HepG2 (cell line): ENCODE results near the gene CLDN7. TPM values are rescaled to one million over a fixed set of nuclear protein-coding genes. Genes with fewer than 3 reads are reported as not detected.

Experiments
- ARID4A ChIP-seq: sonication (generic); formaldehyde crosslinking; IDR thresholded peaks from 2 replicates; pipeline ENCODE4 v1.5.0; 2020; ENCODE audit warnings: mild to moderate bottlenecking, missing genetic modification reagents, borderline replicate concordance
- CCAR2 ChIP-seq: fragments of 200-400 bp; formaldehyde crosslinking; optimal IDR thresholded peaks from 2 replicates; pipeline ENCODE3; 2018; ENCODE audit warnings: low read depth, mild to moderate bottlenecking, low read length, moderate library complexity
- IKZF4 ChIP-seq: sonication (generic); formaldehyde crosslinking; IDR thresholded peaks from 2 replicates; pipeline ENCODE4 v1.5.1; 2020; ENCODE audit warnings: borderline replicate concordance, mild to moderate bottlenecking, low read depth, missing genetic modification reagents; ENCODE audit errors: not compliant biosample characterization
- ISX ChIP-seq: sonication (generic); formaldehyde crosslinking; conservative IDR thresholded peaks from 2 replicates; pipeline ENCODE4 v1.5.0; 2020; ENCODE audit warnings: missing genetic modification reagents
- PAXIP1 ChIP-seq: sonication (generic); formaldehyde crosslinking; conservative IDR thresholded peaks from 2 replicates; pipeline ENCODE4 v1.4.0; 2020; ENCODE audit warnings: mild to moderate bottlenecking, missing genetic modification reagents, moderate library complexity
- RELA ChIP-seq: sonication (generic); formaldehyde crosslinking; IDR thresholded peaks from 2 replicates; pipeline ENCODE4 v1.4.0; 2020; ENCODE audit warnings: missing genetic modification reagents
- RFXAP ChIP-seq: sonication (generic); formaldehyde crosslinking; IDR thresholded peaks from 2 replicates; pipeline ENCODE4 v1.4.0; 2020; ENCODE audit warnings: missing genetic modification reagents, borderline replicate concordance
- SOX6 ChIP-seq, 2 experiments: fragments of 450-650 bp in 1 of 2; sonication (generic) in 1 of 2; formaldehyde crosslinking in 1 of 2; IDR thresholded peaks; 2 replicates each; pipeline versions ENCODE4 v1.4.0 to v1.6.1; 2017 to 2020; ENCODE audit warnings: antibody characterized with exemption in 1 of 2, mild to moderate bottlenecking in 1 of 2, missing genetic modification reagents in 1 of 2
- SP1 ChIP-seq, 2 experiments: fragments of 450-650 bp in 1 of 2; sonication (generic) in 1 of 2; formaldehyde crosslinking in 1 of 2; IDR thresholded peaks; 2 replicates each; pipeline versions ENCODE4 v1.4.0 to v1.6.1; 2016 to 2020; ENCODE audit warnings: missing genetic modification reagents in 1 of 2
- SP2 ChIP-seq: sonication (generic); formaldehyde crosslinking; IDR thresholded peaks from 2 replicates; pipeline ENCODE4 v1.5.1; 2020; ENCODE audit warnings: mild to moderate bottlenecking, missing genetic modification reagents
- SRSF1 ChIP-seq: fragments of 200-400 bp; formaldehyde crosslinking; optimal IDR thresholded peaks from 2 replicates; pipeline ENCODE3; 2017; ENCODE audit warnings: mild to moderate bottlenecking, low read depth, low read length, moderate library complexity
- TP53 ChIP-seq: sonication (generic); formaldehyde crosslinking; conservative IDR thresholded peaks from 2 replicates; pipeline ENCODE4 v1.4.0; 2020; ENCODE audit warnings: missing genetic modification reagents
- YY1 ChIP-seq: IDR thresholded peaks from 2 replicates; pipeline ENCODE4 v1.6.1; 2011; ENCODE audit warnings: low read length, low read depth, moderate library complexity, mild to moderate bottlenecking; ENCODE audit not compliant: insufficient read depth, insufficient replicate concordance
- ZFP36 ChIP-seq: fragments of 150-350 bp; IDR thresholded peaks from 2 replicates; pipeline ENCODE4 v1.6.1; 2018; ENCODE audit warnings: borderline replicate concordance, low read length, low read depth; ENCODE audit not compliant: partially characterized antibody
- ZFP36L1 ChIP-seq: sonication (generic); formaldehyde crosslinking; IDR thresholded peaks from 2 replicates; pipeline ENCODE4 v1.8.0; 2022; ENCODE audit warnings: mild to moderate bottlenecking, missing genetic modification reagents, moderate library complexity
- ZNF17 ChIP-seq: sonication (generic); formaldehyde crosslinking; IDR thresholded peaks from 2 replicates; pipeline ENCODE4 v1.5.0; 2020; ENCODE audit warnings: mild to moderate bottlenecking, missing genetic modification reagents
- ZNF205 ChIP-seq: IDR thresholded peaks from 2 replicates; pipeline ENCODE4 v1.6.1; 2018; ENCODE audit warnings: missing biosample characterization, missing genetic modification reagents
- ZNF567 ChIP-seq: sonication (generic); formaldehyde crosslinking; IDR thresholded peaks from 2 replicates; pipeline ENCODE4 v1.8.1; 2023; ENCODE audit warnings: mild to moderate bottlenecking, missing genetic modification reagents, borderline replicate concordance
- ZNF777 ChIP-seq: sonication (generic); formaldehyde crosslinking; IDR thresholded peaks from 2 replicates; pipeline ENCODE4 v1.4.0; 2020; ENCODE audit warnings: missing genetic modification reagents
- ZSCAN31 ChIP-seq: sonication (generic); formaldehyde crosslinking; IDR thresholded peaks from 2 replicates; pipeline ENCODE4 v1.5.0; 2020; ENCODE audit warnings: low read depth, mild to moderate bottlenecking, missing genetic modification reagents
- polyA plus RNA-seq, 8 experiments: library from polyadenylated mRNA; depleted of rRNA in 3 of 8; stranded (reverse) in 7 of 8; unstranded in 1 of 8; fragments of >200 nt; fragmentation: Illumina TruSeq in 4 of 8; extraction: Trizol in 4 of 8; gene quantifications; 2 replicates each; pipeline versions ENCODE4 v1.2.1 to v1.2.3, GENCODE V29; 2011 to 2016; ENCODE audit warnings: low read depth in 4 of 8, missing spikeins in 1 of 8, mixed read lengths in 1 of 8; ENCODE audit not compliant: insufficient read depth in 1 of 8
- total RNA-seq, 5 experiments: library from RNA; depleted of rRNA; stranded (reverse); fragments of >200 nt; fragmentation: Illumina TruSeq; extraction: Trizol; gene quantifications; 2 replicates each; pipeline ENCODE4 v1.2.3, GENCODE V29; 2016; ENCODE audit warnings: low read depth in 1 of 5
- TF ChIP-seq, protein P1 (sequence below): sonication (generic); formaldehyde crosslinking; IDR thresholded peaks from 2 replicates; pipeline ENCODE4 v1.8.0; 2022; ENCODE audit warnings: missing genetic modification reagents, mild to moderate bottlenecking, borderline replicate concordance

The CLDN7 gene
- total and polyA plus RNA-seq, 2 of the 13 experiments (the other 11 are each of a cell fraction or from before 2014, with no cell fraction given) = not detected

DNA sequence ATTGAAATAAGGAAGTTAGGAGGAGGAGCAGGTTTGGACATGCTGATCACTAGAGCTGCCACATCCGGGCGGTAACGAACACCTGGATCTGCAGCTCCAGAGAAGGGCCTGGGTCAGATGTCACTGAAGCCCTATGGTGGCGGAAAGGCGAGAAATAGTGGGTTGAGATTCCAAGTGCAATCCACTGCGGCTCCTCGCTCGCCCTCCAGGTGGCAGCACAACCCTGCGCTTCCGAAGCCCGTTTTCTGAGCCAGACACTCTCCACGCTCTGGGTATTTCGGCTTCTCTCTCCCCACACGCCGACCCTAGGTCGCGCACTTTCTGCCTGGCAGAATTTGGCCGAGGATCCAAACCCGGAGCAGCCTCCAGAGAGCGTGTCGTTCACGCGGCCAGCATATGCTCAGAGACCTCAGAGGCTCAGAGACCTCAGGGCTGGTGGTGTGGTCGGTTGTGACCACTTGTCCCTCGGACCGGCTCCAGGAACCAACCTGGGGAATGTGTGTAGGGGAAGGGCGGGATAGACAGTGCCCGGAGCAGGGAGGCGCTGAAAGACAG lies 18.3 kb upstream of the CLDN7 start (continued):
- TF ChIP-seq SP1 (IDR thresholded peaks at IDR 0.05) = no peak
- TF ChIP-seq SP1 (CRISPR knock-in tag; IDR thresholded peaks at IDR 0.05) = peak; percentile 38; the same call in 1 of the 2 replicates
- TF ChIP-seq RFXAP (CRISPR knock-in tag) = no peak; the same call in 1 of the 2 replicates
- TF ChIP-seq ARID4A (CRISPR knock-in tag) = peak; percentile 57; the same call in 1 of the 2 replicates
- peak; percentile 9 for TF ChIP-seq SRSF1
- no peak for TF ChIP-seq ZNF567 (CRISPR knock-in tag)
- no peak for TF ChIP-seq SP2 (CRISPR knock-in tag)
- 0 out of 2 replicates have a peak, but pooled peaks have one; percentile 35 for TF ChIP-seq RELA (CRISPR knock-in tag)
- TF ChIP-seq SOX6 (IDR thresholded peaks at IDR 0.05) = no peak
- TF ChIP-seq SOX6 (CRISPR knock-in tag; IDR thresholded peaks at IDR 0.05) = peak; percentile 16; the same call in 1 of the 2 replicates
- no peak for TF ChIP-seq ZNF17
- no peak for TF ChIP-seq ZNF777 (CRISPR knock-in tag)
- no peak for TF ChIP-seq ZSCAN31
- TF ChIP-seq YY1 = peak; percentile 38
- peak; percentile 36 for TF ChIP-seq PAXIP1 (CRISPR knock-in tag)
- TF ChIP-seq, protein P1, sequence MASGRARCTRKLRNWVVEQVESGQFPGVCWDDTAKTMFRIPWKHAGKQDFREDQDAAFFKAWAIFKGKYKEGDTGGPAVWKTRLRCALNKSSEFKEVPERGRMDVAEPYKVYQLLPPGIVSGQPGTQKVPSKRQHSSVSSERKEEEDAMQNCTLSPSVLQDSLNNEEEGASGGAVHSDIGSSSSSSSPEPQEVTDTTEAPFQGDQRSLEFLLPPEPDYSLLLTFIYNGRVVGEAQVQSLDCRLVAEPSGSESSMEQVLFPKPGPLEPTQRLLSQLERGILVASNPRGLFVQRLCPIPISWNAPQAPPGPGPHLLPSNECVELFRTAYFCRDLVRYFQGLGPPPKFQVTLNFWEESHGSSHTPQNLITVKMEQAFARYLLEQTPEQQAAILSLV (CRISPR knock-in tag) = no peak; the same call in 1 of the 2 replicates
- TF ChIP-seq ISX = no peak
- TF ChIP-seq ZFP36 = no peak
- TF ChIP-seq ZFP36L1 (CRISPR knock-in tag) = 0 out of 2 replicates have a peak, but pooled peaks have one; percentile 34
- TF ChIP-seq CCAR2 = no peak
- TF ChIP-seq TP53 (CRISPR knock-in tag) = no peak
- TF ChIP-seq IKZF4 = peak; percentile 68
- TF ChIP-seq ZNF205 (CRISPR knock-in tag) = peak; percentile 48; the same call in 1 of the 2 replicates
